NCI-H187 (cell line): ENCODE data around the gene ARMCX1.
"Not testable (repeated sequence)": the region's sequence is repeated elsewhere in the genome, so short reads cannot be mapped to it uniquely, and the experiment has no call there.

Experiments used
- DNase-seq, 2 experiments: peaks; one replicate each; lab custom pipeline; 2025; lab: John Stamatoyannopoulos, UW

The ARMCX1 gene

GRCh38 chrX:101550362-101550750 is at the start of gene ARMCX1:
Gene ARMCX1, plus strand, starts transcription at chrX:101550547. Its CDS starts 2,384 bp downstream, at chrX:101552931.
- peak in 1 of 2 experiments; percentile 2 for DNase-seq

GRCh38 chrX:101502929-101503328 is 47.4 kb upstream of the ARMCX1 start:
- not testable (repeated sequence) for DNase-seq

GRCh38 chrX:101507372-101507771 is 43.0 kb upstream of the ARMCX1 start:
- DNase-seq, result no peak

- DNase-seq, result no peak
These were observed 42.4 kb upstream of the ARMCX1 start for GRCh38 chrX:101507986-101508385.

GRCh38 chrX:101530944-101531343 is 19.4 kb upstream of the ARMCX1 start:
- no peak for DNase-seq

- DNase-seq, result no peak
These were observed 11.2 kb upstream of the ARMCX1 start for GRCh38 chrX:101539116-101539515.

- DNase-seq, result no peak
These were observed 518 bp downstream of the ARMCX1 start for GRCh38 chrX:101550751-101551379.

GRCh38 chrX:101551380-101551767 is 1.0 kb downstream of the ARMCX1 start:
- no peak for DNase-seq

GRCh38 chrX:101552714-101553113 is 2.4 kb downstream of the ARMCX1 start:
- DNase-seq, result no peak

- no peak for DNase-seq
These were observed 14.3 kb downstream of the ARMCX1 start for GRCh38 chrX:101564651-101565050.

- DNase-seq, result peak; percentile 4 to 43
These were observed 45.5 kb downstream of the ARMCX1 start for GRCh38 chrX:101595739-101596419.

- not testable (repeated sequence) for DNase-seq
These were observed 49.2 kb downstream of the ARMCX1 start for GRCh38 chrX:101599592-101599991.

- no peak for DNase-seq
These were observed 51.7 kb downstream of the ARMCX1 start for GRCh38 chrX:101602077-101602476.
